ENCODE results near the gene ZBTB39.

- TF ChIP-seq MED1 (CRISPR knock-in tag; IDR thresholded peaks at IDR 0.05) (no peak), ZFP36 (IDR thresholded peaks at IDR 0.05; ENCODE audit: borderline replicate concordance, low read depth, low read length, partially characterized antibody) (no peak), ZNF12 (CRISPR knock-in tag; IDR thresholded peaks at IDR 0.05) (no peak), POLR2AphosphoS5 (IDR thresholded peaks at IDR 0.05; ENCODE audit: low read depth, low read length) (no peak), CTCF (CRISPR knock-in tag; IDR thresholded peaks at IDR 0.05) (no peak), KDM5A (IDR thresholded peaks at IDR 0.05; ENCODE audit: borderline replicate concordance, low read length) (no peak), FOXO4 (CRISPR knock-in tag; conservative IDR thresholded peaks at IDR 0.05) (no peak), TEAD3 (CRISPR knock-in tag; optimal IDR thresholded peaks at IDR 0.05; ENCODE audit: borderline replicate concordance) (no peak), ZC3H4 (CRISPR knock-in tag; IDR thresholded peaks at IDR 0.05; ENCODE audit: borderline replicate concordance) (no peak), PHB2 (IDR thresholded peaks at IDR 0.05; ENCODE audit: partially characterized antibody) (no peak), ATAD3A (CRISPR knock-in tag; IDR thresholded peaks at IDR 0.05) (no peak)
- TF ChIP-seq, protein P1, sequence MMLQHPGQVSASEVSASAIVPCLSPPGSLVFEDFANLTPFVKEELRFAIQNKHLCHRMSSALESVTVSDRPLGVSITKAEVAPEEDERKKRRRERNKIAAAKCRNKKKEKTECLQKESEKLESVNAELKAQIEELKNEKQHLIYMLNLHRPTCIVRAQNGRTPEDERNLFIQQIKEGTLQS (CRISPR knock-in tag; IDR thresholded peaks at IDR 0.05) = no peak
- TF ChIP-seq, protein P2, sequence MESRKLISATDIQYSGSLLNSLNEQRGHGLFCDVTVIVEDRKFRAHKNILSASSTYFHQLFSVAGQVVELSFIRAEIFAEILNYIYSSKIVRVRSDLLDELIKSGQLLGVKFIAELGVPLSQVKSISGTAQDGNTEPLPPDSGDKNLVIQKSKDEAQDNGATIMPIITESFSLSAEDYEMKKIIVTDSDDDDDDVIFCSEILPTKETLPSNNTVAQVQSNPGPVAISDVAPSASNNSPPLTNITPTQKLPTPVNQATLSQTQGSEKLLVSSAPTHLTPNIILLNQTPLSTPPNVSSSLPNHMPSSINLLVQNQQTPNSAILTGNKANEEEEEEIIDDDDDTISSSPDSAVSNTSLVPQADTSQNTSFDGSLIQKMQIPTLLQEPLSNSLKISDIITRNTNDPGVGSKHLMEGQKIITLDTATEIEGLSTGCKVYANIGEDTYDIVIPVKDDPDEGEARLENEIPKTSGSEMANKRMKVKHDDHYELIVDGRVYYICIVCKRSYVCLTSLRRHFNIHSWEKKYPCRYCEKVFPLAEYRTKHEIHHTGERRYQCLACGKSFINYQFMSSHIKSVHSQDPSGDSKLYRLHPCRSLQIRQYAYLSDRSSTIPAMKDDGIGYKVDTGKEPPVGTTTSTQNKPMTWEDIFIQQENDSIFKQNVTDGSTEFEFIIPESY (CRISPR knock-in tag; IDR thresholded peaks at IDR 0.05) = no peak
Observed at GRCh38 chr12:57019983-57020719, 13.8 kb upstream of the ZBTB39 start.
